NCI-H1417 (cell line): ENCODE results near the gene S100B.
"Not testable (repeated sequence)": the region's sequence is repeated elsewhere in the genome, so short reads cannot be mapped to it uniquely, and the experiment has no call there.

Source experiments
- DNase-seq, 3 experiments: peaks; one replicate each; lab custom pipeline; 2025; lab: John Stamatoyannopoulos, UW

Gene S100B

DNA sequence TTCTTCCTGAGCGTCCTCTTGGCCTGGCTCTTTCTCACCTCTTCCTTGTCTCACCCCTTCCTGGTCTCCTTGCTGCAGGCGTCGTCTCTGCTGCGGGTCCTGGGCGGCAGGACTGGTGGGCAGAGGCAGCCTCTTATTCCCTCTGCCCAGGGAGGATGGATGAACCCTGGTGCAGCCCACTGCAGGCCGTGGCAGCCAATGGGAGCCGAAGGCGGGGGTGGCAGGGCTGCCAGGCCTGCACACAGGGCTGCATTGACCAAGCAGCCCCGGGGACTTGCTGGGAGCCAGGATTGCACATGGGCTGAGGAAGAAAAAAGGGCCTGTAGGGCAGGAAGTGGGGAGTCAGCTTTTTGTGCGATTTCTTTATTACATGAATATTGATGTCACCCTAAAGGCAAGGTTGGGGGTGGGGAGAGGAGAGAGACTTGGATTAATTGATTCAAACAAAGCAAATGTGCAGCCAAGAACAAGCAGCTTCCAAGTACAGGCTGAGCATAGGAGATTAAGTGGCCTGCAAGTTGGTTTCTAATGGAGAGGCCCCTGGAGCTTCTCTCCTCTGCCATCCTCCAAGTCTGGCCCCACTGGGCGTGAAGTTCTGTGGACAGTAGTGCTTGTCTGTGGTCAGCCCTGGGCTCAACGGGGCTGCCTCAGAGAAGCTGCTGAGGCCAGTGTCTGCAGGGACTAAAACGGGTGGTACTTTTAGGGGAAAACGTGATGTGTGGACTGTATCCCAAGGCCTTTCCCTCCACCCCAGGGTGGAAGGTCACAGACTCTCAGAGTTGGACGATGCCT is at the start of gene S100B:
Gene S100B, minus strand, starts transcription at position 108 of the 792 bp plus-strand sequence. CDS start 2,667 bp downstream, outside the sequence.
- DNase-seq: peak in 2 of 3 experiments; percentile 74 to 84

DNA sequence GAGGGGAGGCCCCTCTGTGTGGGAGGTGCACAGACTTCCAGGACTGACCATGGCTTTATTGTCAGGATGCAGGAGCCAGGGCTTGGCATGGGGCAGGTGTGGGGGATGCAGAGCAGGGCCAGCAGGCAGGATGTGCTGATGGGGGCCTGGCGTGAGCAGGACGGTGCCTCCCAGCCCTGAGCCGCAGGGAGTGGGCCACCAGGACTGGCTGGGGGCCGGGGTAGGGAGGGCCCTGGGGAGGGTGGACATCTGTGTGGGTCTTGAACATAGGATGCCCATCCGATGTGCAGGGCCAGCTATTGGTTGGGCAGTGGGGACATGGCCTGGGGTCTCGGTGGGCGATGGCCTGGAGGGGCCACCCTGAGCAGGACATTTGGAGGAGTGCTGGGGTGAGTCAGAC is 46.2 kb upstream of the S100B start:
- no peak for DNase-seq

- peak in 1 of 3 experiments; percentile 11 for DNase-seq
Measured at GRCh38 chr21:46650476-46651098, 45.7 kb upstream of the S100B start.

DNA sequence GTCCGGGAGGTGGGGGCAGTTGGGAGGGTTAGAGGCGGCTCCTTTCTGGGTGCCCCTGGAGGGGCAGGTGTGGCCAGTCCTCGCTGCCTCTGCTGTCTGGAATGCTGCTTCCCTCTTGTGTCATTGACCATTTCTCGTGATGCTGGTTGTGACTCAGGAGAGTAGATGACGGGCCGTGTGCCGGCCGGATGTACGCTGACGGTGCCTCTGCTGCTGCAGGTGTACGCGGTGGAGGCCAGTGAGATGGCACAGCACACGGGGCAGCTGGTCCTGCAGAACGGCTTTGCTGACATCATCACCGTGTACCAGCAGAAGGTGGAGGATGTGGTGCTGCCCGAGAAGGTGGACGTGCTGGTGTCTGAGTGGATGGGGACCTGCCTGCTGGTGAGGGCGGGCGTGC is 44.5 kb upstream of the S100B start:
- no peak for DNase-seq

- DNase-seq: no peak
Measured at GRCh38 chr21:46648539-46648938, 43.7 kb upstream of the S100B start.

- DNase-seq: peak in 2 of 3 experiments; percentile 41 to 78
Measured at GRCh38 chr21:46646541-46647154, 41.8 kb upstream of the S100B start.

GRCh38 chr21:46645840-46646239 is 41.0 kb upstream of the S100B start:
- DNase-seq: no peak

DNA sequence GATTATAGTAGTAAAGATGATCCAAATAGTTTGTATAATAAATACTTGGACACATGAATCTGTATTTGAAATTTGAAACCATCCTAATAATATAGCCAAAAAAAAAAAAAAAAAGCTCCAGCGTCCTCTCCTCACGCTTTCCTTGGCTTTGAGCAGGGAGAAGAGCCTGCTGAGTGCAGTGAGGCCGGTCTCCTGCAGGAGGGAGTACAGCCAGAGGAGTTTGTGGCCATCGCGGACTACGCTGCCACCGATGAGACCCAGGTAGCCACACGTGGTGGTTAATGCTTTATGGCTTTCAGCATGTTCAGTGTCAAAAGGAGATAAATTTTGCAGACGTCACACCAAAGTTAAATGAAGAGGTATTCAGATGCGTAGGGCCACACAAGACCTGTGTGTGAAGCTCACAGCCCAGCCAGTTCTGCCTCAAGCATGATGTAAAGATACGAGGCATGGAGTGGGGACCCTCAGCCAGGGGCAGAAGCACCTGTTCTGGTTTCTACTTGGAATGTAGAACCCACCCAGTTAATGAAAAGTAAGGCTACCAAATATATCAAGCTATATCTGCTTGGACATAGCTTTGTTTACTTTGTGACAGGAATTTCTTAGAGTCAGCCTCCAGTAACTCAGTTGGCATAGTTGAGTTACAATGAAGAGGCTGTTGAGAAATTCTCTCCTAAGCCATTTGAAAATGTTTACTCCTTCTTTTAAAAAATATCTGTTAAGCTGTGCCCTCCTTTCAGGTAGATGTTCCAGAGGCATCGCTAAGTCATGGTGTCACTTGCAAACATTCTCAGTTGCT is 38.7 kb upstream of the S100B start:
- no peak for DNase-seq

DNA sequence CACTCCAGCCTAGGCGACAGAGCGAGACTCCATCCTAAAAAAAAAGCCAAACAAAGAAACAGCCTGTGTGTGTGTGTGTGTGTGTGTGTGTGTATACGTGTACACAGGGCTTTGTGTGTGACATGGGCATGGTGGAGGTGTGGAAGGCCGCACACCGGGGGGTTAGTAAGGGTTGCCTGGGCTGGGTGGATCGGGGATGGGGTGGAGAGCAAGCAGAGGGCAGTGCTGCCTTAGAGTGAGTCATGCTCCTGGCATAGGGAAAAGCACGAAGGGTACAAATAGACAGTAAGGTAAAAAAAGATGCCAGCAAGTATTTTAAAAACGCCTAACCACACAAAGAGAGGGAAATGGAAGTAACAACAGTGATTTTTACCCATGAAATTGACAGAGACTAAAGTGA is 36.8 kb upstream of the S100B start:
- no peak for DNase-seq

GRCh38 chr21:46639489-46640386 is 34.9 kb upstream of the S100B start:
- DNase-seq: peak in 1 of 3 experiments; percentile 43

DNA sequence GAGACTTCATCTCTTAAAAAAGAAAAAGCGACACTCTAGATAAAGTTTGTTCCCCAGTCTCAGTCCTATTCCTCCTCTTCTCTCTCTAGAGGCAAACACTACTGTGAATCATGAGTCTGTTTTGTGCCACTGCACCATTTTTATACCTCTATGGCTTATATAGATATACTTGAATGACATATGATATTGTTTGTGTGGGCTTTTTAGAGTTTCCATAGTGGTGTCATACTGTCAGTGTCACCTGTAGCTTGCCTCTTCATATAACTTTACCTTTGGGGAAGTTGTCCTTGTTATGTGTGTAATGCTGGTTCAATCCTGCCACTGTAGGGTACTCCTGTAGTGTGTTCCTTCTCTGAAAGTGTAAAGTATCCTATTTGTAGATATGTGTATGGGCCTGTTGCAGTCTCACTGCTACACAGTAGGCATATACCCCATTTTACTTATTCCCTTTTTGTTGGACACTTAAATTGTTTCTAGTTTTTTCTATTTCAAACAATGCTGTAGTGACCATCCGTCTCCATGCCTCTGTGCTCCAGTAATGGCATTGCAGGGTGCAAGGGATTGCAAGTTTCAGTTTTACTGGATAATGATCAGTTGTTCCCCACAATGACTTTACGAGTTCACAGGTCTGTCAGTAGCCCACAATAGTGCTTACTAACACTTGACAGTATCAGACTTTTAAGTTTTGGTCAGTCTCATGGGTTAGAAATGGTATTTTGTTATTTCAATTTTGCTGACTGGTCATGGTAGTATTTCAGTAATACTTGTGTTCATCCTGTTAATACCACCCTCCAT is 33.3 kb upstream of the S100B start:
- DNase-seq: no peak

DNA sequence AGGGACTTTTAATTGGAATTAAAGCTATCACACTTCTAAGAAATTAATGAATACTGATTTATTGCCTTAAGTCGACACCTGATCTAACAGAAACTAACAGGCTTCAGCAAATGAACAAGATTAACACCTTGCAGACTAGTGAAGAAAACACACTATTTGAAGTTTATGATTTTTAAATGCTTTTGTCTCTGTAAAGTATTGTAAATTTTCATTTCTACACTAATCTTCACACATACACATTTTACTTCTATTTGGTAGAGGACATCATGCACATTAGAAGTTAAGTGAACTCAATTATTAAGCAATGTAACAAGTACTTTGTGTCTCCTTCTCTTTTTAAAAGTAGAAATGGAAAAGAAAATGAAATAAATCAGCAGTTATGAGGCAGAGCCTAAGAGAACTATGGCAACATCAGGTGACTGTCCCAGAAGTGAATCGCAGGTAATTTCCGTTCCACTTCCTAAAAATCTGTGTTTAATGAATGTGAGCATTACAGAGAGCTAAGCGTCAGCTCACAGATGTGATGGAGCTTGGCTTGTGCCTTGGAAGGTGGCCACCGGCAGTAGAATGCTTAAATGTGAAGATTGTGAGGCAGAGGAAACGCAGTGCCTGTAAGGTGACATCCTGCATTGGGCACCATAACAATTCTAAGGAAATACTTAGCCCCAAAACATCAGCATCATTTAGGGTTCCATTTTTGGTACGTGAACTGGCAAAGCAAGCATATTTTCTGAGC is 31.8 kb upstream of the S100B start:
- no peak for DNase-seq

- DNase-seq: no peak
Measured at GRCh38 chr21:46636181-46636512, 31.3 kb upstream of the S100B start.

GRCh38 chr21:46635324-46636180 is 30.7 kb upstream of the S100B start, which contains the start of gene PRMT2:
Gene PRMT2 (plus strand): TSS chr21:46635674. CDS start chr21:46636952, 1,278 bp downstream.
- peak; percentile 98 to 99 (median 98) for DNase-seq

GRCh38 chr21:46634966-46635323 is 30.1 kb upstream of the S100B start:
- DNase-seq: peak; percentile 70 to 96 (median 94)

GRCh38 chr21:46634427-46634826 is 29.5 kb upstream of the S100B start:
- DNase-seq: no peak

DNA sequence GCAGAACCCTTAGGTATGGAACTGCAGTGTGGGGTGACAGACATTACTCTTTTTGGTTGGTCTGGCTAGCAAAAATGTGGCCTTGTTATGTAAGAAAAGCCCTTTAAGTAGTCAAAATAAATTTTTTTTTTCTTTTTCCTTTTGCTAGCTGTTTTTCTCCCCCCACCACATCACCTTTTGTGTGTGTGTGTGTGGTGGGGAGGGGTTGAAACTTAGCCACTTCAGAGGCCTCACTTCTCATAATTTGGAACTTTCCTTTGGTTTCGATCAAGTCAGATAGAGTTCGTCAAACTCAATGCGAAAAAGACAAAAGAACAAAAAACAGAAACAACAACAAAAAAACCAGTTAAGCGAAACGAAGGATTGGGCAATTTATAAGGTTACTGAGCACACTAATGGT is 28.7 kb upstream of the S100B start:
- no peak for DNase-seq

- DNase-seq: not testable (repeated sequence)
Measured at GRCh38 chr21:46630915-46631314, 26.0 kb upstream of the S100B start.

- peak in 1 of 3 experiments; percentile 66 for DNase-seq
Measured at GRCh38 chr21:46628868-46629267, 24.0 kb upstream of the S100B start.
